ENCODE measurements around the gene UNC119B.

The UNC119B gene

DNA sequence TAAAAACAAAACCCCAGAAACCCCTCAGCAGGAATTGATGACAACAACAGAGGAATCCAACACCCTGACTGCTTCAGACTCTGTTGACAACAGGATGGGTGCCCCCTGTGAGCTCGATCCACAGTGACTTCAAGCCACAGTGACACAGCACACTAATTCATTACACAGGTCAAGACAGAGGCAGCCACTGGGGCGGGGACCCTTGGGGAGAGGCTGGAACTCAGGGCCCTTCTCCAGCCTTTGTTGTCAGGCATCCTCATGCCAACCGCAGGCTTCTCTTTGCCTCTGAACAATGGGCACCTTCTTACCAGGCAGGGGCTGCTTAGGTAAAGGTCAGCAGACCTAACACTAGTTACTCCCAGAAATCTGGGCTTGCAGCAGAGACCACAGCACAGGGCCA is 53.0 kb downstream of the UNC119B start:
- DNase-seq (ENCODE audit: low read depth in 4 of 4, low spot score in 1 of 4), result no peak

DNA sequence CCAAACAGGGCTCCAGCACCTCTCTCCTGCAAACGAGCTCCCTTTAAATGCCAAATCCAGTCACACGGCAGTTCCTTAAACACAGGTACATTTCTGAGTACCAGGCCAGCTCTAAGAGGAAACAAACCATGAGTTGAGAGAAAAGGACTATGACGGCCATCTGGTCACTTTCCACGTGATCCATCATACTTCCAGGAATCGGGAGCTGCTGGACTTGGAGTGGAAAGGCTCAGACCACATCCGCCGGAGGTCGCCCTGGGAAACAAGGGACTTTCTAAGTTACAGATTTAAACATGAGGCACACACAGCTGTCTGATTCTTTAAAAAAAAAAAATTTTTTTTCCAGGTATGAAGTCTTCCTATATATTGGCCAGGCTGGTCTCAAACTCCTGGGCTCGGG is 54.6 kb downstream of the UNC119B start:
- DNase-seq (ENCODE audit: low read depth in 4 of 4, low spot score in 1 of 4), result no peak

DNA sequence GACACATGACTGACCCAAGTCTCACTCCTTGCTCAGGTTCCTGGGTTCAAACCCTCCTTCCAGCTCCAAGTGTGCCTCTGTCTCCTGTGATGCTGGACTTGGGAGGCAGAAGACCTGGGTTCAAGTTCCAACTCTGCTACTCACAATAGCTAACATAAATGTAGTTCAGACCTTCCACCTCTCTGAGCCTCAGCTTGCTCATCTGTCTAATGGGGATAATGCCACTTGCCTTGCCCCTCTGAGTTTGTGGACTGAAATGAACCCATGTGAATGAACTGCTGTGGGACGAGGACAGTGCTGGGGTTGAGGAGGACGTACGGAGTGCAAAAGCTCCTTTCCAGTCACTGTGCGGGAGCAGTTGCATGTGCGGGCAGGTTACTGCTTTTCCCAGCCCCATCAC is 56.3 kb downstream of the UNC119B start:
- no peak for DNase-seq (ENCODE audit: low read depth in 4 of 4, low spot score in 1 of 4)

DNA sequence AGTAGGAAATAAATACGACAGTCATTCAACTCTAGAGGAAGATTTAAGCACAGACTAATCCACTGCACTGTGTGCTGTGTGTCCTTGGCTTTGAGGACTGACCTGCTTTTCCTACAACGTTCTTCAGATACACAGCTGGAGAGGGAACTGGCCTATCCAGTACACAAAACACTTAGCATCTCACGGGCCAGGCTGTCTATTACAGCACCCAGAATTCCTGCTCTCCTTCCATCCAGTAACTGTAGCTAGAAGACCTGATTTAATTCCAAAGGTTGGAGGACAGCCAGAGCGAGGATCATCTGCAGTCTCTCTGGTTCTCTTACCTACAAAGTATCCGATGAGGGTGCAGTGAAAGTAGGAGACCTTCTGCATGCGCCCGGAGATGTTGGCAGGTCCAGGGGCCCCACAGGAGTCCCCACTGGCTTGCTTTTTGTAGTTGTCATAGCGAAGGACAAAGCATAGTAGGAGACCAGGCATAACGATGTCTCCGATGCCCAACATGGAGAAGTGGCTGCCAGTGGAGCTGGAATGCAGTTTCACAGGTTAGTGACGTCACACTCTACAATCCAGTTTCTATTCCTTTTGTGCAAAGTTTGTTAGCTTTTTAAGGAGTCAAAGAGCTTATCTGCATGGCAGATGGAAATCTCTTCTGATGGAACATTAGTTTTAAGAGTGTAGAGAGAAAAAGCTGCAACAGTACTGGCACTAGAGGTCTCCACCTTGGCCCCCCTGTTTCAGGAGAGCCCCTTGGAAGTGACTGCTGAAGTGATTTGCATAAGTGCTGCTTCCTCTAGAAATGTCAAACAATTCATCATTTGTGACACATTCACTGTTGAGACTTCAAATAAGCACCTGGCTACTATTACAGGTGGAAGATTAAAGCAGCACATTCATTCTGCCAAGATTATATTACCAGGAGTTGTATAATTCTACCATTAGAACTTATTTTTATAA is 57.1 kb downstream of the UNC119B start:
- DNase-seq (ENCODE audit: low read depth in 4 of 4, low spot score in 1 of 4), result no peak

DNA sequence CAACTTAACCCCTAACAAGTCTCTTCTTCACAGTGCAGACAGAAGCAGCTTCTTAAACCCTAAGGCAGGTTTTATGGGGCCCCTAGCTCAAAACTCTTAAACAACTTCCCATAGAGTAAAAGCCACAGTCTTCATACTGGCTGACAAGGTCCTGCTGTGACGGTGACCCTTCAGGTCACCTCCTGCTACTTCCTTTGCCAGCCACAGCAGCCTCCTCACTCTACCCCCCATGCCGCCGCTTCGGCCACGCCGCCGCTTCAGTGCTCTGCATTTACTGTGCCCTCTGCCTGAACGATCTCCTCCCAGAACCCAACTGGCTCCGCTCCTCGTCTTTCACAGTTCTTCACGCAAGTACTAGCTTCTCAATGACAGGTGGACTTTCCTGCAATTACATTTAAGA is 60.8 kb downstream of the UNC119B start:
- no peak for DNase-seq (ENCODE audit: low read depth in 4 of 4, low spot score in 1 of 4)

Data from stimulated activated CD4-positive, alpha-beta T cell treated with anti-CD3 and anti-CD28 coated beads, Interleukin-1b, Interleukin-23, amount 100 ng/mL, for 24 hours (primary cell).